GM18526 (cell line): ENCODE measurements around the gene GLDC.

Source experiments
- POLR2A ChIP-seq: IDR thresholded peaks from 3 replicates; pipeline ENCODE4 v1.6.1; 2011; ENCODE audit not compliant: insufficient read length; ENCODE audit errors: extremely low read depth

Gene GLDC

DNA sequence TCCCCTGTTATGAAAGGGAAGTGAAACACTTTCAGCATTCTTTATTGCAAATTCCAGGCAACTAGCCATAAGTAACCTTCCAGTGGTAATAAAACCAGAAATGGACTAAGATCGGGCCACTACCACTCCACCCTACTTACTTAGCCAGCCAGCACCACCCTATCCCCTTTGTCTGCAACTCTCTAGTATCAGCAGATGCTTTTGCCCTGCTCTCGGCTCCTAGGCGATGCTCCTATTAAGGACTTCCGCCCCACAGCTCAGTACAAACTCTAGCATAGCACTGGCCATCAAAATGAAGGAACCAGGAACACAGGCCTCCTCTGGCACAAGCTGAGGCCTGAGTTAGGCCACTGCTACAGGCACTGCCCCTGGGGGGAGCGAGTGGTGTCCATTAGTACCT lies 81.2 kb downstream of the GLDC start:
- TF ChIP-seq POLR2A = no peak

DNA sequence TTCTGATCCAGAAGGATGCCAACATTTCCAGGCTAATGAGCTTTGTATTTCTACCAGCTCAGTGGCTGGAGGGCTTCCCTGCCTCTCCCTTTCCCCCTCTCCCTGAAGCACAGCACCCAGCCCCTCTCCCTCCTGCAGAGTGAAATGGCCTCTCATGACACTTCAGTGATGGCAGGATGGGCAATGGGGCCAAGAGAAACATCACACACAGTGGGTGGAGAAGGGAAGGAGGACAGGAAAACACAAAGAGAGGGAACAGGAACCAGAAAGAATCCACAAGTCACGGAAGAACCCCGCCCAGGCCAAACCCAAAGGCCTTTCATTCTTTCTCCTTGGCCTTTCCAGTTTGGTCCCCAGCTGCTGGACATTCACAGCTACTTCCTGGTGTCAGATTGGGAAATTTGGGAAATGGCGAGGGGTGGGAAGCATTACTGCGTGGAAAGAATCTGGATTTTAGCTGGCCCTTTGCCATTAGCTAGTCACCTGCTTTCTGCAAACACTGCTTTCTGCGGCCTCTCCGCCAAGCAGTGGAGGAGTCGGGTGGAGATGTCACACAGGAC lies 82.6 kb downstream of the GLDC start:
- no peak for TF ChIP-seq POLR2A

DNA sequence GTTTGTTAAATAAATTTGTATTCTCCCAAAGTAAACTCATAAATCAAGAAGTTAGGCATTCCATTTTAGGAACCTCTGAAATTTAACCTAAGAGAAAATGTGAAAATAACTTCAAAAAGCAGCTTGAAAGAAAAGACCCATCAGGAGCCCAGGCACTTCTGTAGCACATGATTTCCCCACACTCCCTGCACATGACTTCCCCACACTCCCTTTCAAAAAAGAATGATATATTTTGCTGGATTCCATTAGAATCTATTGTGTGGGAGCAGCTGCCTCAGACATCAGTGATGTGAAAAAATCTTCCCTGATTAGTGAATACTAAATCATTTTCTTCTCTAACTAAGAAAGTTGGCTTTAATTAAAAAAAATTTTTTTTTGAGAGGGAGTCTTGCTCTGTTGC lies 83.3 kb downstream of the GLDC start:
- TF ChIP-seq POLR2A = no peak

DNA sequence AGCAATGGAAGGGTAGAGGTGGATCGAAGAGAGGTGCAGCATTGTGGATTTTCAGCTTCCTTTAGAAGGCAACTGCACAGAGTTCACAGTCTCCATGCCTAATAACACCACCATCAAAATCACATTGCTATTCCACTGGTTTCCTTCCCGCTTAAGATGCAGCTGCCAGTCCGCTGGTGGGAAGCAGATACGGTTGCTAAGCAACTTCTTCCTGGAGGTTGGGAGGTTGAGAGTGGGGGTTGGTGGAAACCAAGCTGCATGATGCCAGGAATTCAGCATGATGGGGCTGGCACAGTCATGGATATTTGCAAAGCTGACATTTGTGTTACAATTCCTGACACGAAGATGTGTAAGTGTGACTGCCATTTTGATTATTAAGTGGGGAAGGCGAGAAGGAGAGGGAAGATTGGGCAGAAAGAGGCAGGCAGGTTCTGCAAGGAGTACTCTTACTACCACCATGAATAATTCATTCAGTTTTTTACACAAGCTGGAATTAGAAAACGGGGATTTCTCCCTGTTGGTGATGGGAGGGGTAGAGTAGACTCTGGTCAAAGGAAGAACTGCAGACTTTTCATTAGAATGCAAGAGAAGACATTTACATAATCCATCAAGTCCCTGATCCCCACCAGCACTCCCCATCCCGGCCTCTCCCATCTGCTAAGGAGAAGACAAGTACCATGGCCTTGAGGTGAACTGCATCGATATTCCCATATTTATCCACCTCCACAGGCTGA lies 87.5 kb downstream of the GLDC start:
- TF ChIP-seq POLR2A = no peak

DNA sequence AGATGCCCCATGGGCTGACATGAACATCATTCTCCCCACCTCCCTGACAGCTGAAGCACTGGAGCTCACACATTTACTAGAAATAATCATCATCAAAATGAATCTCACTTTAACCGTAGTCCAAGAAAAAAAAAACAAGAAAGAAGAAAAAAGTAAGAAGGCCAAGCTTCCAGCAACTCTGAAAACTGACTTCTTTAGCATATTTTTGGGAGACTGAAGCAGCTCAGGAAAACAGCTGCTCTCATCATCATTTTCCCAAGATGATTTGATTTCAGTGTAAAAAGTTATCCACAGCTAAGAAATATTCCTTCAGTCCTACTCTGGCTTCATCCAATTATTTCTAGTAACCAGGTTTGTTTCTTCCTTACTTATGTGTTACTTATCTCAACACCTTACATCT lies 91.7 kb downstream of the GLDC start:
- TF ChIP-seq POLR2A = no peak

DNA sequence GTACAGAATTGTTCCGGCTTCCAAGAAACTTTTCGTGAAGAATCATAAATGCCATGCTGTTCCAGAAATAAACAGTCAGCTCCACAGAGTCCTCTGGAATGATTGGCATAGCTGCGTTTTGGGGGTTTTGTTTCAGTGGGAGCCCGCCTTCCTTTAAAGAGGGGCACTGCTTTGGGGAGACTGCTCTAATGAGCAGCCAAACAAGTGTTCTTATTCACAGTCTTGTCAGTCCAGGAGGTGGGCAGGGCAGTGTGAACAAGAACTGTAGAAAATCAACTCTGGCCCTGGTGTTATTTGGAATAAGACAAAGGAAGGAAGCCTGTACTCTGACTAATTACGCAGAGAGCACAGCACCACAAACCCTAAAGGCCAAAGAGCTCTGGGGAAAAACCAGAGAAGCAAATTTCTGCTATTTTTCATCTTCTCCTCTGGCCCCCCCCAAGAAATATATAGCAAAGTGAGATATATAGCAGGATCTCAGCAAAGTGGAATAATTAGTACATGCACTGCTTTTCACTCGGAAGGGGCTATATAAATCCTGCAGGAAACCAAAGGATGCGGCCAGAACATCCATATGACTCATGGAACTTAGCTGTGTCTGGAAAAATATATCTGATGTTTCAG lies 92.9 kb downstream of the GLDC start:
- TF ChIP-seq POLR2A = no peak

DNA sequence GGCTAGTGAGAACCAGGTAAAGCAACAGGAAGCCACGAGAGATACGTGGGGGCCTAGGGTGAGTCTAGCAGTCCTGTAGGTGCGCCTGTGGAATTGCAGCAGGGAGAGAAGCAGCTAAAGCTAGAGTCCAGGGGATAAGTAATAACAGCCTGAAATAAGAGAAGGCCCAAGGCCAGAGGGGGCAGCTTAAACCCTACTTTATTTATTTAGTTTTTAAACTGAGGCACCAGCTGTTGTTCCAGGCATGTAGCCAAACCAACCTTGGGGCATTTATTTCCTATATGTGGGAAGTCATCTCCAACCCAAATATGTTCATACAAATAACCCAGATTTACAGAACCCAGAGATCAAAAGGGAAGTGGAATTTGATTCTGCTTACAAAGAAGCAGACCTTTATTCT lies 93.5 kb downstream of the GLDC start:
- TF ChIP-seq POLR2A = no peak

DNA sequence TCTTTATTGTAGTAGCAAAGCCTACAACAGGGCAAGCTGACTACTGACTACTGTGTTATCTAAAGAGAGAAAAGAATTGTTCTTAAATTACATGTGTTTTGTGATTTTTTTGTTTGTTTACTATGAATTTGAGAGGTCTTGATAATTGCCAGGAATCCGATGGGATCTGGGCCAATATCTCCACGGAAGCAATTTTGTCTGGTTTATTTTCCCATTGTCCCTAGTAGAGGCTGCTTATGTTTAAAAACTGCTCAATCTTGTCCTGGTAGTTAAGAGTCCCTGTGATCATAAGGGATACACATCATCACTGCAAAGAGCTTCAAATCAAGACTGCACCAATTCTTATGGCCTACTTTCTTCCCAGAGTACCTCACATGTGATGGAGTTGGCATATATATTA lies 94.4 kb downstream of the GLDC start:
- no peak for TF ChIP-seq POLR2A

DNA sequence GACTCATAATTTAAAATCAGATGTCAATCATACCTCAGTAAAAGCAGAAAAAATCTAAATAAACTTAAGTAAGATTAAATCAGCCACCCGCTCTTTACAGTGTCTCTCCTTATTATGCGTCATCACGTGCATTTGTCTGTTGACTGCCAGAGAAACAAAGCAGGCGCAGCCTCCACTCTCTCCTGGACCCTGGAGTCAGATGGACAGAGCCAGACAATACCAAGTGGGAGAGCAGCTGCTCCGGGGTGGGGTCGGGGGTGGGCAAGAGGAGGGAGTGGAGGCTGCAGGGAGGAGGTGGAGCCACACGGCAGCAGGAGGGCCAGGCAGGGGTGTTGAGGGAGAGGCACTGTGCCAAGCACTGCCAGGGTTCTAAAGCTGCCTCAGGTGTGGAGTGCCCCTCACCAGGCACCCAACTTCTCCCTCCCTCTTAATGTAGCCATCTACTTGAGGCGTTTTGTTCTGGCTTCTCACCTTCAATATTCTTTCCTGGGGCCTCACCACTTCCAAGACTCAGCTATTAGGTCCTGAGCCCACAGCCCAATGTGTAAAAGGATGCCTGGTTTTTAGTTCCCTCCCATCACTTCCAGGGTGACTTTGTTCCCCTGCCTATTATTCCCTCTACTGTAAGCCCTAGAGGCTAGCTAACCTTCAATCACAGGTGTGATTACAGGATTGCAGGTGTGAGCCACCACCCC lies 96.3 kb downstream of the GLDC start:
- TF ChIP-seq POLR2A = no peak

DNA sequence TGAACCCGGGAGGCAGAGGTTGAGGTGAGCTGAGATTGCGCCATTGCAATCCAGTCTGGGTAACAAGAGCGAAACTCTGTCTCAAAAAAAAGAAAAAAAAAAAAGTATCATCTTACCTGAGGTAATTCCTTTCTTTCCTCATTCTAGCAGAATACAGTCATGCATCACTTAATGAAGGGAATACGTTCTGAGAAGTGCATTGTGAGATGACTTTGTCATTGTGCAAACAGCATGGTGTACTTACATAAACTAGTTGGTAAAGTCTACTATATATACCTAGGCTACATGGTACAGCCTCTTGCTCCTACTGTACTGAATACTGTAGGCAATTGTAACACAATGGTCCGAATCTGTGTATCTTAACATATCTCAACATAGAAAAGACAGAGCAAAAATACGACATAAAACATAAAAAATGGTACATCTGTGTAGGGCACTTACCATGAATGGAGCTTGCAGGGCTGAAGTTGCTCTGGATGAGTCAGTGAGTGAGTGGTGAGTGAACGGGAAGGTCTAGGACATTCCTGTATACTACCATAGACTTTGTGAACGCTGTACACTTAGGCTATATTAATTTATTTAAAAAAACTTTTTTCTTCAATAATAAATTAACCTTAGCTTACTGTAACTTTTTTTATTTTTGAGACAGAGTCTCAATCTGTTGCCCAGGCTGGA lies 100.4 kb downstream of the GLDC start:
- no peak for TF ChIP-seq POLR2A

DNA sequence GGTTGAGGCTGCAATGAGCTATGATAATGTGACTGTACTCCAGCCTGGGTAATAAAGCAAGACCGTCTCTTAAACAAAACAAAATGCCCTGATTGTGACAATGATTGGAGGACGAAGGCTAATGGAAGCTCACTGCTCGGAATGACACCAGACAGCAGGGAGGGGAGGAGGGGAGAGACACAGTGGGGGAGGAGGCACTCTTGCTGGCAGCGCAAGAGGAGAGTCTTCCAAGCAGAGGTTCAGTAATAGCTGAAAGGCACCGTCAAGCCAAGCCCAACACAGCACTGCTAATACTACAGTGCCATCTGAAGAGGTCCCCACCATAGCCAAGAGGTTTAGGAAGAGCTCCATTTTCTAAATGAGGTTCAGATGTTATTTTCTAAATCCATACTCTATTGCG lies 102.3 kb downstream of the GLDC start:
- no peak for TF ChIP-seq POLR2A

DNA sequence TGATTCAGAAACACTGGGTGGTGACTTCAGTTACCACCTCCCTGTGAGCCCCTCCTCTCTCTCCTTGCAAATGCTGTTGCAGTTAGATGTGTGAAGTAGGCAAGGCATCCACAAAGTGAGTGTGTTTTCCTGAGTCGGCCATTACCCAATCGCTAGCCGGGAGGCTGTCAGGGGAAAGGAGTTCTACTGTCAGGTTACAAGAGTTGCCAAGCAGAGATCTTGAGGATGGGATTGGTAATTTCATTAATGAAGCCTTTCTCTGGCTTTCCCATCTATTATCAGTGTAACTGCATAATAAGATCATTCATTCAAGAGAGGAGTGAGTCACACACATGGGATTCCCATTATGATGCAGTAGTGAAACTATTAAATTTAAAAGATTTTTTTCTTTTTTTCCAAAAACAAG lies 106.9 kb downstream of the GLDC start:
- TF ChIP-seq POLR2A = no peak

DNA sequence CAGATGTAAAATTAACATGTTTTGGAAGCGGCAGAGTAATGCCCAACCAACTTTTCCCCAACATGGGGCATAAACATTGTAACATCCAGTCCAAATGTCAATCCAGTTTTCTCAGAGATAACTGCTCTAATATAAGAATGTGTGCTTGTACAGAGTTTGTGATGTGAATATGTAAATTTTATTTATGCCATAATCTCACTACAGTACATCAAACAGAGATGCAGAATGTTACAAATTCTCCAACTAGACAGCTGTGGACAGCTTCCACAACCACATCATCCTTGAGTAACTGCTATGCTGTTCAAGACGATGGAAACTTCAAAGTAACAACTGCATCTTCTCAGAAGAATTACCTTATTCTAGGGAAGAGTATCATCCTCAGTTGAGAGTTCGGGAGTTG lies 109.9 kb downstream of the GLDC start:
- no peak for TF ChIP-seq POLR2A

DNA sequence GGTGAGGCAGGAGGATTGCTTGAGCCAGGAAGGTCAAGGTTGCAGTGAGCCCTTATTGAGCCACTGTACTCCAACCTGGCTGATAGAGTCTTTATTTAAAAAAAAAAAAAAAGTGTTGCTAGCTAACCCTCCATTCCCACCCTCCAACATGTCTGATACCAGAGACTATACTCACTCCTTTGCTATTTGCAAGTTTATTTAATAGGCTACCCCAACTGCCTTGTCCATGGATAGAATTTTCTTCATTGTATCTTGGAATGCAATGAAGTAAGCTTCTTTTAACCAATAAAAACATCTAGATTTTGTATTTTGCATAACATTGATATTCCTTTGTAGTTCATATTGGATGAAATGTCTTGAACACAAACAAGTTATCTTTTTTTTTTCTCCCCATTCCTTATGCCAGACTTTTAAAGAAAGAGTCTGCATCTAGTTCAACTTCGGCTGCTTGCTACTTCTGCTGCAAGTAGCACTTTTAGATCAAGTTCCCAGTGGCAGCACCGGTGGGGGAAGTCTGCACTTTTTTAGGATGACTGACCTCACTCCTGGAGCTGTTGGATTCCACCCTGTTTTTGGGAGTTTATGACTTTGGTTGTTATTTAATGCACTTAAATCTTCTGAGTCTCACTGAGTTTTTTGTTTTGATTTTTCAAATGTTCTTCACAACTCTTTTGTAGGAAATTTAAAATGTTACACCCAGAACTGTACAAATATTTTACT lies 120.0 kb downstream of the GLDC start:
- no peak for TF ChIP-seq POLR2A

DNA sequence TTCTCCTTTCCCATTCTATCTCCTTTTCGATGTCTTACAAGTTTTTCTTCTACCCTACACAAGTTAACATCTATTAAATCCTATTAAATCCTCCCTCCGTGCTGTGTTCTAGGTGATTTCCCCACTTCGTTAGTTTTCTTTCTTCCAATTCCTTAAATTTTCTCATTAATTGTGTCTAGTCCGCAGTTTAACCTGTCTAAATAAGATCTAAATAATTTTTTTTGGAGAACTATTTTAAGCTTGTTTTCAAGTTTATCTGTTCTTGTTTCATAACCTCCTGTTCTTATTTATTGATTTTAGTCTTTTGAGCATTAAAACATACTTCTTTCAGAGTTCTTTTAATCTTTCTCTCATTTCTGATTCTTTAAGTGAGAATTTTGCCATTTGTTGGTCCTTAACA lies 123.3 kb downstream of the GLDC start:
- TF ChIP-seq POLR2A = no peak
